ENCODE data around the gene GPATCH8. TPM values are rescaled to one million over a fixed set of nuclear protein-coding genes. Genes with fewer than 3 reads are reported as not detected.

The GPATCH8 gene
- total and polyA plus RNA-seq, 10 of the 15 experiments (the other 5 are each of a cell fraction or from before 2014, with no cell fraction given), result 11.7 to 45.1 (median 21.3) TPM

GRCh38 chr17:44348234-44348987 is 154.8 kb downstream of the GPATCH8 start (continued):
- TF ChIP-seq, protein P1, sequence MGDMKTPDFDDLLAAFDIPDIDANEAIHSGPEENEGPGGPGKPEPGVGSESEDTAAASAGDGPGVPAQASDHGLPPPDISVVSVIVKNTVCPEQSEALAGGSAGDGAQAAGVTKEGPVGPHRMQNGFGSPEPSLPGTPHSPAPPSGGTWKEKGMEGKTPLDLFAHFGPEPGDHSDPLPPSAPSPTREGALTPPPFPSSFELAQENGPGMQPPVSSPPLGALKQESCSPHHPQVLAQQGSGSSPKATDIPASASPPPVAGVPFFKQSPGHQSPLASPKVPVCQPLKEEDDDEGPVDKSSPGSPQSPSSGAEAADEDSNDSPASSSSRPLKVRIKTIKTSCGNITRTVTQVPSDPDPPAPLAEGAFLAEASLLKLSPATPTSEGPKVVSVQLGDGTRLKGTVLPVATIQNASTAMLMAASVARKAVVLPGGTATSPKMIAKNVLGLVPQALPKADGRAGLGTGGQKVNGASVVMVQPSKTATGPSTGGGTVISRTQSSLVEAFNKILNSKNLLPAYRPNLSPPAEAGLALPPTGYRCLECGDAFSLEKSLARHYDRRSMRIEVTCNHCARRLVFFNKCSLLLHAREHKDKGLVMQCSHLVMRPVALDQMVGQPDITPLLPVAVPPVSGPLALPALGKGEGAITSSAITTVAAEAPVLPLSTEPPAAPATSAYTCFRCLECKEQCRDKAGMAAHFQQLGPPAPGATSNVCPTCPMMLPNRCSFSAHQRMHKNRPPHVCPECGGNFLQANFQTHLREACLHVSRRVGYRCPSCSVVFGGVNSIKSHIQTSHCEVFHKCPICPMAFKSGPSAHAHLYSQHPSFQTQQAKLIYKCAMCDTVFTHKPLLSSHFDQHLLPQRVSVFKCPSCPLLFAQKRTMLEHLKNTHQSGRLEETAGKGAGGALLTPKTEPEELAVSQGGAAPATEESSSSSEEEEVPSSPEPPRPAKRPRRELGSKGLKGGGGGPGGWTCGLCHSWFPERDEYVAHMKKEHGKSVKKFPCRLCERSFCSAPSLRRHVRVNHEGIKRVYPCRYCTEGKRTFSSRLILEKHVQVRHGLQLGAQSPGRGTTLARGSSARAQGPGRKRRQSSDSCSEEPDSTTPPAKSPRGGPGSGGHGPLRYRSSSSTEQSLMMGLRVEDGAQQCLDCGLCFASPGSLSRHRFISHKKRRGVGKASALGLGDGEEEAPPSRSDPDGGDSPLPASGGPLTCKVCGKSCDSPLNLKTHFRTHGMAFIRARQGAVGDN (IDR thresholded peaks at IDR 0.05), result peak; percentile 30; the same call in 1 of the 2 replicates
- peak; percentile 87; the same call in 1 of the 2 replicates for TF ChIP-seq BACH1 (IDR thresholded peaks at IDR 0.05; ENCODE audit: borderline replicate concordance)
- TF ChIP-seq ATF2 (IDR thresholded peaks at IDR 0.05; ENCODE audit: low read length), result no peak; the same call in 1 of the 2 replicates
- TF ChIP-seq CREM (IDR thresholded peaks at IDR 0.05; ENCODE audit: low read depth), result peak; percentile 62; the same call in 1 of the 2 replicates
- no peak for TF ChIP-seq HCFC1 (IDR thresholded peaks at IDR 0.05; ENCODE audit: low read length)
- no peak for TF ChIP-seq KLF5 (IDR thresholded peaks at IDR 0.05; ENCODE audit: partially characterized antibody)
- TF ChIP-seq CBX5 (IDR thresholded peaks at IDR 0.05; ENCODE audit: low read depth), result no peak
- TF ChIP-seq IRF3 (IDR thresholded peaks at IDR 0.05), result no peak
- no peak for TF ChIP-seq NFYA (IDR thresholded peaks at IDR 0.05; ENCODE audit: borderline replicate concordance, low read depth, low read length)
- peak; percentile 81 for TF ChIP-seq USF1 (IDR thresholded peaks at IDR 0.05; ENCODE audit: borderline replicate concordance, extremely low read length, insufficient read depth, low read depth, low read length)
- TF ChIP-seq FOS (IDR thresholded peaks at IDR 0.05; ENCODE audit: borderline replicate concordance, extremely low read depth, insufficient read length), result no peak
- TF ChIP-seq HDAC2 (IDR thresholded peaks at IDR 0.05), result no peak
- no peak for TF ChIP-seq NFYB (IDR thresholded peaks at IDR 0.05; ENCODE audit: insufficient read depth, low read depth, low read length)
- TF ChIP-seq, protein P2, sequence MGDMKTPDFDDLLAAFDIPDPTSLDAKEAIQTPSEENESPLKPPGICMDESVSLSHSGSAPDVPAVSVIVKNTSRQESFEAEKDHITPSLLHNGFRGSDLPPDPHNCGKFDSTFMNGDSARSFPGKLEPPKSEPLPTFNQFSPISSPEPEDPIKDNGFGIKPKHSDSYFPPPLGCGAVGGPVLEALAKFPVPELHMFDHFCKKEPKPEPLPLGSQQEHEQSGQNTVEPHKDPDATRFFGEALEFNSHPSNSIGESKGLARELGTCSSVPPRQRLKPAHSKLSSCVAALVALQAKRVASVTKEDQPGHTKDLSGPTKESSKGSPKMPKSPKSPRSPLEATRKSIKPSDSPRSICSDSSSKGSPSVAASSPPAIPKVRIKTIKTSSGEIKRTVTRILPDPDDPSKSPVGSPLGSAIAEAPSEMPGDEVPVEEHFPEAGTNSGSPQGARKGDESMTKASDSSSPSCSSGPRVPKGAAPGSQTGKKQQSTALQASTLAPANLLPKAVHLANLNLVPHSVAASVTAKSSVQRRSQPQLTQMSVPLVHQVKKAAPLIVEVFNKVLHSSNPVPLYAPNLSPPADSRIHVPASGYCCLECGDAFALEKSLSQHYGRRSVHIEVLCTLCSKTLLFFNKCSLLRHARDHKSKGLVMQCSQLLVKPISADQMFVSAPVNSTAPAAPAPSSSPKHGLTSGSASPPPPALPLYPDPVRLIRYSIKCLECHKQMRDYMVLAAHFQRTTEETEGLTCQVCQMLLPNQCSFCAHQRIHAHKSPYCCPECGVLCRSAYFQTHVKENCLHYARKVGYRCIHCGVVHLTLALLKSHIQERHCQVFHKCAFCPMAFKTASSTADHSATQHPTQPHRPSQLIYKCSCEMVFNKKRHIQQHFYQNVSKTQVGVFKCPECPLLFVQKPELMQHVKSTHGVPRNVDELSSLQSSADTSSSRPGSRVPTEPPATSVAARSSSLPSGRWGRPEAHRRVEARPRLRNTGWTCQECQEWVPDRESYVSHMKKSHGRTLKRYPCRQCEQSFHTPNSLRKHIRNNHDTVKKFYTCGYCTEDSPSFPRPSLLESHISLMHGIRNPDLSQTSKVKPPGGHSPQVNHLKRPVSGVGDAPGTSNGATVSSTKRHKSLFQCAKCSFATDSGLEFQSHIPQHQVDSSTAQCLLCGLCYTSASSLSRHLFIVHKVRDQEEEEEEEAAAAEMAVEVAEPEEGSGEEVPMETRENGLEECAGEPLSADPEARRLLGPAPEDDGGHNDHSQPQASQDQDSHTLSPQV (IDR thresholded peaks at IDR 0.05), result no peak
- TF ChIP-seq GATAD2B (conservative IDR thresholded peaks at IDR 0.05; ENCODE audit: low read depth), result peak; percentile 90
- peak; percentile 41; the same call in 1 of the 2 replicates for TF ChIP-seq CBFB (IDR thresholded peaks at IDR 0.05; ENCODE audit: low read depth)
- TF ChIP-seq RUNX3 (IDR thresholded peaks at IDR 0.05; ENCODE audit: low read length), result peak; percentile 88

Measured in GM12878 (cell line).